GM19467 (cell line): ENCODE measurements around the gene SATB2.

Source experiments
- ATAC-seq: cut with Tn5 transposase; IDR thresholded peaks from one replicate; pipeline ENCODE4 v1.9.1; 2021; ENCODE audit warnings: mild to moderate bottlenecking, moderate library complexity; ENCODE audit not compliant: unreplicated experiment

Gene SATB2

DNA sequence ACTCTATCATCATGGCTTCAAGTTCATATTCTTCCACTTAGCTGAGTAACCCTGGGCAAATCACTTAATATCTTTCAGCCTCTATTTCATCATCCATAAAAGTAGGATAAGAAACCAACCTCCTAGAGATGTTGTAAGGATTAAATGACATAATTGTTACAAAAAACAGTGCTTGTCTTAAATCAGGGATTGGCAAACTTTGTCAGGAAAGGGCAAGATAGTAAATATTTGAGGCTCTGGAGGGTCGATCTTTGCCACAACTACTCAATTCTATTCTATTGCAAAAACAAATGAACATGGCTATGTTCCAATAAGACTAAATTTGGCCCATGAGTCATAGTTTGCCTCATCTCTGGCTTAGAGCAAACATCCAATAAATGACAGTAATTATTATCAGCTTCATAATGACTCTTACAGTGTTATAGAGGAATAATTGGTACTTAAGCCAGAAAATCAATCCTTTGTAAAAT, 184.7 kb downstream of the SATB2 start:
- no peak for ATAC-seq

DNA sequence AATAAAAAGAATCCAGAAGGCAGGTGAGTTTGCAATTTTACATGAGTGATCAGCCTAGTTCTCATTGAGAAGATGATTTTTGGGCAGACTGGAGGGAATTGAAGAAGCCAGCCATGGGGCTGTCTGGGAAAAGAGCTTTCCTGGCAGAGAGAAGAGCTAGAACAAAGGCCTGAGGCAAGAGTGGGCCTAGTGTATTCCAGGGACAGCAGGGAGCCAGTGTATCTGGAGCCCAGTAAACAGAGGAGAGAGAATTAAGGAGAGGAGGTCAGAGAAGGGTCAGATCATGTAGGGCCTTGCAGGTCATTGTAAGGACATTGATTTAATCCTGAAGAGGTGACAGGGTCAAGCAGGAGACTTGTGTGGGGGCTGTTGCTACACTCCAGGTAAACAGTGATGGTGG, 195.8 kb downstream of the SATB2 start:
- no peak for ATAC-seq

DNA sequence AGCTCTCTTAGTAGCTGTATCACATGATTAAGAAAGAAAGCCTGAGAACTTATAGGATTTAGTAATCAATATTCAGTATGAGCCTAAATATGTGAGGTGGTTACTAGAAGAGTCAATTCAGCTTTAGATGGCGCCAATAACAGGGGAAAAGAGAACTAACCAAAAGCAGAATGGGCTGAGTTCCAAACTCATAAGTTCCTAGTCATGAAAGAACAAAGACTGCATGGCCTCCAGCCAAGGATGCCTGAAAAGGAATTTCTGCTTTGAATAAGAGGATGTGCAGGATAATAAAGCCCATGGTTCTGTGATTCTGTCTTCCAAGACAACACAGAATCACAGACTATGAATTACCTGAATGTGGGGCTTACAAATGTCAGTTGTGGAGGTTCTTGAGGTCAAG, 196.5 kb downstream of the SATB2 start:
- ATAC-seq = no peak

DNA sequence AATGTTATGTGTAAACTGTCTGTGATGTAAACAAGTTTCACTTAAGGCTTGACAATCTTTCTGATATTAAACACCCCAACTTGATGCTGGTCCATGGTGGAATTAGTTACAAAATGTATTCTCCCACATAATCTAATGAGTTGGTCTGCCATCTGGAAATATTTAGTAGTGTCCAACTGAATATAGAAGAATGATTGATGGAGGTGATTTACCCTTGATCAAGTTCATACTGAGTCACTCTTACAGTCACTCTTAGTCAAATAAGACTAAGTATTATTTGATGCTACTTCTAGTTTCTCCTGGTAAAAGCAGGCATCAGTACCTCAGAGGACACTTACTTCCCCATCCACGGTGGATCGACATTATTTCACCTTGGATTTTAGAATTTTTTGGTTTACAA, 198.1 kb downstream of the SATB2 start:
- ATAC-seq = no peak

DNA sequence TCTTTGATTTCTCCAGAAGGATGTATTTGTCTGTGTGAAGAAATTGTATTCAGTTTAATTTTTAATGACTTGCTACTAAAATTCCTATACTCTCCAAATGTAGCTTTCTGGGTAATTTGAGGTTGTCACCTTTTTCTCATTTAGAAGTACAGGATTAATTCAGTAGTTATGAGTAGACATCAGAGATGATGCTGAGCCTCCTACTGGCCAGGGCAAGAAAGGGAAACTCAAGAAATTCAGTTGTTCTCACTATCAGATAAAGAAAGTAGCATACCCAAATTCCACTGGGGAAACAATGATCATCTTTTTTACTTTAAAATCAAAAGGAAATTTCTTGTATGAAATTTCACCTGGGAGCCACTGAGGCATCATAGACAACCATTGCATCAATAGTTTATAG, 199.4 kb downstream of the SATB2 start:
- no peak for ATAC-seq

DNA sequence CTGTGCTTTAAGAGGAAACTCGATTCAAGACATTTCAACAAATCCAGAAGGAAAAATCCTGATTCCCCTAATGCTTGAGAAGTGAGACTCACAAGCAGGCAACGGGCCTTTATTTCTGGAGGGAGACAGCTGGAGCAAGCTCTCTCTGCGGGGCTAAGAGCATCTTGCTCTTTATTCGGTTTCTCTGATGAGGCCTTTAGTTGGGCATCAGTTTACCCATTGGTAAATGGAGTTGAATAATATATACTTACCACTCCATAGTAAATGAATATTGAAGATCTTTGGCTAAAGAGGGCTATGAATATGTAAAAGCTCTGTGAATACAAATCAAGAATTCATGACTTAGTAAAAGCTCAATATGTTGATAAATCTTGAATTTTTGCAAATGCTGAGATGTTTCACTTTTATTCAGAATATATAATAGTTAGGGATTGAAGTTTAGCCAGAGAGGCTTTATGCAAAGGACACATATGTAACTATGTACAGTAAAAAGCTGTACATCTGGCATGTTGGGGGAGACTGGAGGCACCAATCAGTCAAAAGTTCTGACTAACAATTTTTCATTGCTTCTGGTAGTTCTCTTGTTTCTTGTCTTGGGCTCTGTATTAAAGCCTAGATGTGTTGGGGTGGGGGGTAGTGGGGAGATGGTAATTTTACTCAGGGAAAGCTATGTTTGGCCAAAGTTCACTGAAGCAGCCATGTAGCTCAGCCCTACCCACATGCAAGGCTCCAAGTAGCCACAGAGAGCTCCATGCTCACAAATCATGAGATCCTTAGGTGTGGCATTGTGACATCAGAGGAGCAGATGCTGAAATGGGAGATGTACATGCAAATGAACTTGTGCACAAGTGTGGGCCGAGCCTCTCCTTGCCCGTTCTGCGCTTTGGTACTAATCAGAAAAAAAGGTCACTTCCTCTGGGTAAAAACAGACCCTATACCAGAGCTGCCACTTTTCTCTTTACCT, 200.2 kb downstream of the SATB2 start:
- ATAC-seq = no peak

DNA sequence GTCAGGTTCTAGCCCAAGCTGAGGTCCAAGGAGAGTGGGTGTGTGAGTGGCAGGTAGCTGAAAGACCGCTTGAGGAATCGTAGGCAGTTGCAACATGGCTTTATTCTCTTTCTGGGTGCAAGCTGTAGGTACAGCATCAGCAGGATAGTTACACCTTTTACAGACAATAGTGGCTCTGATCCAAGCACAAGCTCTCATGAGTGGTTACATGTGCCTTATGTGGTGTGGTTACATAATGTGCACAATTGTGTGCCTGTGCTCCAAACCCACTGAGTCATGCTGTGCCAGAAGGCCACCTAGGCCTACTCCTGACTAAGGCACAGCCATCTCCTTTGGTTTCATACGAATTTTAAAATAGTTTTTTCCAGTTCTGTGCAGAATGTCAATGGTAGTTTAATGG, 227.6 kb downstream of the SATB2 start:
- ATAC-seq = no peak

DNA sequence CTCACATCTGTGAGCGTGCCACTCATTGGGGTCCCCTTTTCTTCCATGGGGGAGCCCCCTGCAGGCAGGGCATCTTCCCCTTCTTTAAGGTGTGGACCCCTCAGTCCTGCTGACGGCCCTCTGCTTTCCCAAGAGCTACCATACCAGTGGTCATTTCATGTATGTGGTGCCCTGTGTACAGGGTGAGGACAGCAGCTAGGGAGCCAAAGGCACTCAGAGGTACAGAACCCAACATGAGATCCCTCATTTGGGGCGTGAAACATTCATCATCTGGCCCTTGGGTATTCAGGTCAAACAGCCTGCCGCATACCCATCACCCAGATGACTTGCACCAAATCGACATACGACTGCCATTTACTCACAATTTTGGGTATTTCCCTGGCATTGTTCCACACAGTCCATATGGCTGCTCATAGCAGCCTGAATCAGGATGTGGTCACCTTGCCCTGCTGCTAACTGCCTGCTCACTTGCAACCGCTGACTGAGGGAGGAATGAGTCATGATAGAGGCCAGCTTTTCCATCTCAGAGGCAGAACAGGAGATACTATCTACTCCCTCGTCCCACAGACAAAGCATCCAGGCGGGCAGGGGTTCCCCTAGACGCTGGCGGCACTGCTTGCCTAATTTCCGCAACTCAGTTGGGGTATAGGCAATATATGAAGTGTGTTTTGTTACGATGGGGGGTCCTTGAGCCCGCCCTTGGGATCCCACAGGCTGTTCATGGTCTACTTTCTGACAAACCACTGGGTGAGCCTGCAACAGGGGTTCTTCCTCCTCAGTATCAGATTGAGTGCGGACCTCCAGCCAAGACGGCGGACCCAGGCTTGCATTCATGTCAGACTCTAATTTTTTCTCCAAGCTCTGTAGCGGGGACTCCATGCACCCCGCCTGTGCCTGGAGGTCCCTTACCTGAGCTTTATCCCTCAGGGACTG, 228.6 kb downstream of the SATB2 start:
- peak; percentile 71 for ATAC-seq

DNA sequence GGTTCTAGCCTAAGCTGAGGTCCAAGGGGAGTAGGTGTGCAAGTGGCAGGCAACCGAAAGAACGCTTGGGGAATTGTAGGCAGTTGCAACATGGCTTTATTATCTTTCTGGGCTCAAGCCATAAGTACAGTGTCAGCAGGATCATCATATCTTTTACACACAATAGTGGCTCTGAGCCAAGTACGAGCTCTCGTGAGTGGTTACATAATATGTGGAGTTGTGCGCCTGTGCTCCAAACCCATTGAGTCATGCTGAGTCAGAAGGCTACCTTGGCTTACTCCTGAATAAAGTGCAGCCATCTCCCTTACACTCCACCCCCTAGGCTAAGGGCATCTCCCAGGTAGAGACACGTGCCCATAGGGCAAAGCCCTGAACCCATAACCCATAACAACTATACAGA, 233.9 kb downstream of the SATB2 start:
- no peak for ATAC-seq

DNA sequence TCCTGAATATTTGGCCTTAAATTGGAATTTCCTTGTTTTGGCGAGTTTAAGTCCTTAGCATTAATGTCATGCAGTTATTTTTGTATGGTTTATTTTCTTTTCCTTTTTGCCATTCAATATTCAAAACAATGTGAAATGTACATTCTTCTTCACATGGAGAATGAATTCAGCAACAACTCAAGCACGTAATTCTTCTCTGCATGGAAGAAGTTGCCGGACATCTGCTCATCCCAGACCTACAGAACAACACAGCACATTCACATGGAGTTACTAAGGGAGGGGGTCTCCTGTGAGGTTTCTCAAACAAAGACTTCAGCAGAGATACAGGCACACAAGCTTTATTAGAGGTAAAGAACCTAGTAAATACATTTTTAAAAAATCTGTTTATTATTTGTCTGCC, 236.8 kb downstream of the SATB2 start:
- ATAC-seq = no peak

DNA sequence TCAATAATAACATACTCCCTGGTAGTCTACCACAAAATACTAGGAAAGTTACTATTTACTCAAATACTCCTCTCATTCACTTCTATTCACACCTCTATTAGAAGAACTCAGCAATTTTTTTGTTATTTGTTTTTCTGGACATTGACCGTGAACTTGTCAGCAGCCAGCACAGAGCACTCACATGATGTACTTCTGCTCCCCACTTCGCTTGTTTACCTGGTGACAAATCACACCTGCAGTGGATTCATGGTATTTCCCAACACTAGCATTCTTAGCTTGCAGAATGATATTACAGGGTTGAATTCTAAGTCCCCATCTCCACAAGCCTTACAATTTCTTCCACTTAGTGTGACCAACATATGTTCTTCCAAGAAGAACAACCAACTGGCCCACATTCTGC, 238.2 kb downstream of the SATB2 start:
- no peak for ATAC-seq
